HEK293 (cell line): ENCODE measurements around the gene PTDSS2.

Experiments used
- CTCF ChIA-PET: fragments of 350-600 bp; formaldehyde crosslinking; extraction: SDS; loops from one replicate; lab custom pipeline; 2021; ENCODE audit warnings: antibody characterized with exemption; lab: Yijun Ruan, JAX
- POLR2A ChIA-PET: fragments of 300-600 bp; formaldehyde crosslinking; extraction: SDS; loops from one replicate; lab custom pipeline; 2020; ENCODE audit warnings: antibody characterized with exemption, inconsistent platforms; lab: Yijun Ruan, JAX
- H3K27ac ChIP-seq: fragments of 200-500 bp; sonication (Bioruptor generic); 2 replicates; pipeline ENCODE4 v1.5.1; 2014; ENCODE audit warnings: low read depth, low read length, control low read depth, inconsistent platforms; ENCODE audit errors: extremely low read depth
- H3K36me3 ChIP-seq, 2 experiments: fragments of 200-500 bp in 1 of 2; sonication (Bioruptor generic) in 1 of 2; 1 replicate in 1 of 2; 2 replicates in 1 of 2; pipeline ENCODE4 v1.5.1; 2014 to 2017; ENCODE audit warnings: inconsistent platforms in 2 of 2, low read length in 2 of 2; ENCODE audit not compliant: control insufficient read depth in 2 of 2, insufficient read depth in 1 of 2
- H3K4me1 ChIP-seq: fragments of 200-500 bp; sonication (Bioruptor generic); 2 replicates; pipeline ENCODE4 v1.5.1; 2014; ENCODE audit warnings: mild to moderate bottlenecking, low read length, inconsistent platforms; ENCODE audit not compliant: control insufficient read depth, insufficient read depth
- H3K4me3 ChIP-seq: 2 replicates; pipeline ENCODE4 v1.5.1; 2011; ENCODE audit warnings: low read depth, mild to moderate bottlenecking, control low read depth, low read length, moderate library complexity
- H3K9me3 ChIP-seq: fragments of 200-500 bp; sonication (Bioruptor generic); 2 replicates; pipeline ENCODE4 v1.5.1; 2014; ENCODE audit warnings: low read depth, low read length, inconsistent platforms; ENCODE audit not compliant: control insufficient read depth, insufficient read depth
- GLIS2 ChIP-seq: fragments of 450-650 bp; formaldehyde crosslinking; IDR thresholded peaks from 2 replicates; pipeline ENCODE4 v1.5.1; 2016; ENCODE audit warnings: missing biosample characterization, missing genetic modification characterization
- KLF7 ChIP-seq: fragments of 450-650 bp; formaldehyde crosslinking; IDR thresholded peaks from 2 replicates; pipeline ENCODE4 v1.5.1; 2016; ENCODE audit warnings: missing biosample characterization, missing genetic modification characterization, borderline replicate concordance
- KLF8 ChIP-seq: fragments of 450-650 bp; formaldehyde crosslinking; IDR thresholded peaks from 2 replicates; pipeline ENCODE4 v1.5.1; 2016; ENCODE audit warnings: missing biosample characterization, missing genetic modification characterization
- MZF1 ChIP-seq: fragments of 450-650 bp; formaldehyde crosslinking; IDR thresholded peaks from 2 replicates; pipeline ENCODE4 v1.5.1; 2017; ENCODE audit warnings: missing biosample characterization, missing genetic modification characterization, borderline replicate concordance
- RBAK ChIP-seq: fragments of 450-650 bp; formaldehyde crosslinking; IDR thresholded peaks from 2 replicates; pipeline ENCODE4 v1.5.1; 2016; ENCODE audit warnings: missing biosample characterization, missing genetic modification characterization
- SP3 ChIP-seq: fragments of 450-650 bp; formaldehyde crosslinking; IDR thresholded peaks from 2 replicates; pipeline ENCODE4 v1.5.1; 2016; ENCODE audit warnings: missing biosample characterization, missing genetic modification characterization
- ZBTB7A ChIP-seq: fragments of 450-650 bp; formaldehyde crosslinking; IDR thresholded peaks from 2 replicates; pipeline ENCODE4 v1.5.1; 2016; ENCODE audit warnings: low read depth, missing biosample characterization, missing genetic modification characterization
- ZBTB8A ChIP-seq: fragments of 450-650 bp; formaldehyde crosslinking; IDR thresholded peaks from 2 replicates; pipeline ENCODE4 v1.5.1; 2016; ENCODE audit warnings: missing biosample characterization, missing genetic modification characterization
- ZFHX2 ChIP-seq: fragments of 450-650 bp; formaldehyde crosslinking; conservative IDR thresholded peaks from 2 replicates; pipeline ENCODE4 v1.5.1; 2016; ENCODE audit warnings: missing biosample characterization, missing genetic modification characterization
- ZNF239 ChIP-seq: fragments of 450-650 bp; formaldehyde crosslinking; IDR thresholded peaks from 2 replicates; pipeline ENCODE4 v1.5.1; 2016; ENCODE audit warnings: missing biosample characterization, missing genetic modification characterization
- ZNF266 ChIP-seq: fragments of 450-650 bp; formaldehyde crosslinking; IDR thresholded peaks from 2 replicates; pipeline ENCODE4 v1.5.1; 2016; ENCODE audit warnings: missing biosample characterization, missing genetic modification characterization, low read depth
- ZNF341 ChIP-seq: fragments of 450-650 bp; formaldehyde crosslinking; IDR thresholded peaks from 2 replicates; pipeline ENCODE4; 2016; ENCODE audit warnings: low read depth, missing biosample characterization, missing genetic modification characterization
- ZNF423 ChIP-seq: fragments of 450-650 bp; formaldehyde crosslinking; IDR thresholded peaks from 2 replicates; pipeline ENCODE4 v1.5.1; 2016; ENCODE audit warnings: missing biosample characterization, missing genetic modification characterization
- ZNF549 ChIP-seq: fragments of 450-650 bp; IDR thresholded peaks from 2 replicates; pipeline ENCODE4 v1.5.1; 2018; ENCODE audit warnings: missing biosample characterization, missing genetic modification characterization, mild to moderate bottlenecking, inconsistent platforms, moderate library complexity
- ZNF560 ChIP-seq: fragments of 450-650 bp; formaldehyde crosslinking; IDR thresholded peaks from 2 replicates; pipeline ENCODE4 v1.5.1; 2017; ENCODE audit warnings: missing biosample characterization, missing genetic modification characterization, borderline replicate concordance
- ZNF621 ChIP-seq: fragments of 450-650 bp; formaldehyde crosslinking; IDR thresholded peaks from 2 replicates; pipeline ENCODE4 v1.5.1; 2017; ENCODE audit warnings: missing biosample characterization, missing genetic modification characterization
- ZSCAN30 ChIP-seq: fragments of 450-650 bp; IDR thresholded peaks from 2 replicates; pipeline ENCODE4 v1.5.1; 2018; ENCODE audit warnings: missing biosample characterization, mild to moderate bottlenecking, missing genetic modification characterization, moderate library complexity
- TF ChIP-seq, protein P1 (sequence below): fragments of 450-650 bp; formaldehyde crosslinking; IDR thresholded peaks from 2 replicates; pipeline ENCODE4 v1.5.1; 2016; ENCODE audit warnings: missing biosample characterization, missing genetic modification characterization
- TF ChIP-seq, protein P2 (sequence below): fragments of 450-650 bp; formaldehyde crosslinking; IDR thresholded peaks from 2 replicates; pipeline ENCODE4 v1.5.1; 2016; ENCODE audit warnings: missing biosample characterization, missing genetic modification characterization
- TF ChIP-seq, protein P3 (sequence below): fragments of 450-650 bp; formaldehyde crosslinking; optimal IDR thresholded peaks from 2 replicates; pipeline ENCODE3; 2016; ENCODE audit warnings: missing biosample characterization, mild to moderate bottlenecking, missing genetic modification characterization
- TF ChIP-seq, protein P4 (sequence below): fragments of 450-650 bp; formaldehyde crosslinking; IDR thresholded peaks from 2 replicates; pipeline ENCODE4 v1.5.1; 2016; ENCODE audit warnings: missing biosample characterization, missing genetic modification characterization
- TF ChIP-seq, protein P5 (sequence below): fragments of 450-650 bp; formaldehyde crosslinking; IDR thresholded peaks from 2 replicates; pipeline ENCODE4 v1.5.1; 2016; ENCODE audit warnings: missing biosample characterization, missing genetic modification characterization
- TF ChIP-seq, protein P6 (sequence below): fragments of 450-650 bp; formaldehyde crosslinking; IDR thresholded peaks from 2 replicates; pipeline ENCODE4 v1.5.1; 2016; ENCODE audit warnings: missing biosample characterization, missing genetic modification characterization

Gene PTDSS2

DNA sequence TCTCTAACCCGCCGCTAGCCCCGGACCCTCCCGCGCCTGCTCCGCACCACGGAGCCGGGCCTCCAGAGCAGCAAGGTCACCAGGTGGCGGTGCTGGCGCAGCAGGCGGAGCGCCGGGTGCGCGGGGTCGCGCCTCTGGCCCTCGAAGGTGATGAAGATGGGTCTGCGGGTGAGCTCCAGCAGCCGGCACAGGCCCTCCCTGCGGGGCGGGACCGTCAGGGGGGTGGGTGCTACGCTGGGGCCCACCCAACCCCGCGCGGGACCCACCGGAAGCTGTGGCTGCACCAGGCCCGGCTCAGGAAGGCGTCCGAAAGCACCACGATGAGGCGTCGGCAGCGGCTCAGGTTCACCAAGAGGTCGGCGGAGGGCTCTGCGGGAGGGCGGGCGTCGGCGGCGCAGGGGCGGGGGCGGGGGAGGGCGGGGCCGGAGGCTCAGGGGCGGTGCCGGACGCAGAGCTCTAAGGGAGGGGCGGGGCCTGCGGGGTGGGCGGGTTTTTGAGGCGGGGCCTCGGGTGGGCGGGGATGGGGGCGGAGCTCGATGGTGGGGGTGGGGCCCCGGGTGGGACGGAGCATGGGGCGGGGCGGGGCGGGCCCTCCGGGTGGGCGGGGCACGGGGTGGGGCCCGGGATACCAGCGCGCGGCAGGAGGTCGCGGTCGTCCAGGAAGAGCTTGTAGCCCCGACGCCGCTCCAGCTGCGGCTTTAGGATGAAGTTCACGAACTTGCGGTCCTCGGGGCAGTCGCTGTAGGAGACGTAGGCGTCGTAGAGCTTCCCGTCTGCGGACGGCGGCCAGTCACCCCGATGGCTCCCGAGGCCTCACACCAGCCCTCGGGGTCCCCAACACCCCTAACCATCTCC, 43.1 kb upstream of the PTDSS2 start (continued):
- TF ChIP-seq, protein P1, sequence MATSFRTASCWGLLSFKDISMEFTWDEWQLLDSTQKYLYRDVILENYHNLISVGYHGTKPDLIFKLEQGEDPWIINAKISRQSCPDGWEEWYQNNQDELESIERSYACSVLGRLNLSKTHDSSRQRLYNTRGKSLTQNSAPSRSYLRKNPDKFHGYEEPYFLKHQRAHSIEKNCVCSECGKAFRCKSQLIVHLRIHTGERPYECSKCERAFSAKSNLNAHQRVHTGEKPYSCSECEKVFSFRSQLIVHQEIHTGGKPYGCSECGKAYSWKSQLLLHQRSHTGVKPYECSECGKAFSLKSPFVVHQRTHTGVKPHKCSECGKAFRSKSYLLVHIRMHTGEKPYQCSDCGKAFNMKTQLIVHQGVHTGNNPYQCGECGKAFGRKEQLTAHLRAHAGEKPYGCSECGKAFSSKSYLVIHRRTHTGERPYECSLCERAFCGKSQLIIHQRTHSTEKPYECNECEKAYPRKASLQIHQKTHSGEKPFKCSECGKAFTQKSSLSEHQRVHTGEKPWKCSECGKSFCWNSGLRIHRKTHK (tag by site-specific recombination) = no peak
- TF ChIP-seq ZNF266 (no peak), ZBTB8A (0 out of 2 replicates have a peak, but pooled peaks have one; percentile 25), ZBTB7A (0 out of 2 replicates have a peak, but pooled peaks have one; percentile 22), RBAK (tag by site-specific recombination) (no peak), ZNF341 (tag by site-specific recombination) (0 out of 2 replicates have a peak, but pooled peaks have one; percentile 16), ZNF239 (tag by site-specific recombination) (no peak), SP3 (peak; percentile 32; the same call in 1 of the 2 replicates), MZF1 (tag by site-specific recombination) (no peak), ZNF423 (tag by site-specific recombination) (no peak), ZNF549 (tag by site-specific recombination) (no peak), ZNF621 (tag by site-specific recombination) (no peak), KLF8 (tag by site-specific recombination) (0 out of 2 replicates have a peak, but pooled peaks have one; percentile 24), GLIS2 (tag by site-specific recombination) (peak; percentile 79)
- TF ChIP-seq, protein P2, sequence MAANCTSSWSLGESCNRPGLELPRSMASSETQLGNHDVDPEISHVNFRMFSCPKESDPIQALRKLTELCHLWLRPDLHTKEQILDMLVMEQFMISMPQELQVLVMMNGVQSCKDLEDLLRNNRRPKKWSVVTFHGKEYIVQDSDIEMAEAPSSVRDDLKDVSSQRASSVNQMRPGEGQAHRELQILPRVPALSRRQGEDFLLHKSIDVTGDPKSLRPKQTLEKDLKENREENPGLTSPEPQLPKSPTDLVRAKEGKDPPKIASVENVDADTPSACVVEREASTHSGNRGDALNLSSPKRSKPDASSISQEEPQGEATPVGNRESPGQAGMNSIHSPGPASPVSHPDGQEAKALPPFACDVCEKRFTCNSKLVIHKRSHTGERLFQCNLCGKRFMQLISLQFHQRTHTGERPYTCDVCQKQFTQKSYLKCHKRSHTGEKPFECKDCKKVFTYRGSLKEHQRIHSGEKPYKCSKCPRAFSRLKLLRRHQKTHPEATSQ (tag by site-specific recombination) = 0 out of 2 replicates have a peak, but pooled peaks have one; percentile 45
- TF ChIP-seq, protein P3, sequence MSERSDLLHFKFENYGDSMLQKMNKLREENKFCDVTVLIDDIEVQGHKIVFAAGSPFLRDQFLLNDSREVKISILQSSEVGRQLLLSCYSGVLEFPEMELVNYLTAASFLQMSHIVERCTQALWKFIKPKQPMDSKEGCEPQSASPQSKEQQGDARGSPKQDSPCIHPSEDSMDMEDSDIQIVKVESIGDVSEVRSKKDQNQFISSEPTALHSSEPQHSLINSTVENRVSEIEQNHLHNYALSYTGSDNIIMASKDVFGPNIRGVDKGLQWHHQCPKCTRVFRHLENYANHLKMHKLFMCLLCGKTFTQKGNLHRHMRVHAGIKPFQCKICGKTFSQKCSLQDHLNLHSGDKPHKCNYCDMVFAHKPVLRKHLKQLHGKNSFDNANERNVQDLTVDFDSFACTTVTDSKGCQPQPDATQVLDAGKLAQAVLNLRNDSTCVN (tag by site-specific recombination) = peak; percentile 20
- TF ChIP-seq, protein P4, sequence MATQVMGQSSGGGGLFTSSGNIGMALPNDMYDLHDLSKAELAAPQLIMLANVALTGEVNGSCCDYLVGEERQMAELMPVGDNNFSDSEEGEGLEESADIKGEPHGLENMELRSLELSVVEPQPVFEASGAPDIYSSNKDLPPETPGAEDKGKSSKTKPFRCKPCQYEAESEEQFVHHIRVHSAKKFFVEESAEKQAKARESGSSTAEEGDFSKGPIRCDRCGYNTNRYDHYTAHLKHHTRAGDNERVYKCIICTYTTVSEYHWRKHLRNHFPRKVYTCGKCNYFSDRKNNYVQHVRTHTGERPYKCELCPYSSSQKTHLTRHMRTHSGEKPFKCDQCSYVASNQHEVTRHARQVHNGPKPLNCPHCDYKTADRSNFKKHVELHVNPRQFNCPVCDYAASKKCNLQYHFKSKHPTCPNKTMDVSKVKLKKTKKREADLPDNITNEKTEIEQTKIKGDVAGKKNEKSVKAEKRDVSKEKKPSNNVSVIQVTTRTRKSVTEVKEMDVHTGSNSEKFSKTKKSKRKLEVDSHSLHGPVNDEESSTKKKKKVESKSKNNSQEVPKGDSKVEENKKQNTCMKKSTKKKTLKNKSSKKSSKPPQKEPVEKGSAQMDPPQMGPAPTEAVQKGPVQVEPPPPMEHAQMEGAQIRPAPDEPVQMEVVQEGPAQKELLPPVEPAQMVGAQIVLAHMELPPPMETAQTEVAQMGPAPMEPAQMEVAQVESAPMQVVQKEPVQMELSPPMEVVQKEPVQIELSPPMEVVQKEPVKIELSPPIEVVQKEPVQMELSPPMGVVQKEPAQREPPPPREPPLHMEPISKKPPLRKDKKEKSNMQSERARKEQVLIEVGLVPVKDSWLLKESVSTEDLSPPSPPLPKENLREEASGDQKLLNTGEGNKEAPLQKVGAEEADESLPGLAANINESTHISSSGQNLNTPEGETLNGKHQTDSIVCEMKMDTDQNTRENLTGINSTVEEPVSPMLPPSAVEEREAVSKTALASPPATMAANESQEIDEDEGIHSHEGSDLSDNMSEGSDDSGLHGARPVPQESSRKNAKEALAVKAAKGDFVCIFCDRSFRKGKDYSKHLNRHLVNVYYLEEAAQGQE (tag by site-specific recombination) = no peak

DNA sequence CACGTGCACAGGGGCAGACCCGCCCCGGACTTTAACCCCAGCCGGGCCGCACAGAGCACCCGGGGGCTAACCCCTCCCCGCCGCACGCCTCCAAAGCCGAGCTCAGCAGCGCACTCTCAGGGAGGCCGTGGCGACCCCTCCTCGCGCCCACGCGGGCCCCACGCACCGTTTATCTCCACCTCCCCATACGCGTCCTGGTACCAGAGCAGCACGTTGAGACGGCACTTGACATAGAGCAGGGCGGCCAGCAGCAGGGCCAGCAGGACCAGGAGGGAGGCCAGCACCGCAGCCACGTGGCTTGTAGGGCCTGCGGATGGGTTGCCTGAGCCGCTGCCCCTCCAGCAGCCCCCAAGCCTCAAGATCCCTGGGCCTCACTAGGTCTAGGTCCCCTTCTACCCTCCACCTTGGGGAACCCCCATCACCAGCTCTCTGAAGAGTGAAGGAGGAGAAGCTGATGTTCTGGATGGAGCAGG, 42.4 kb upstream of the PTDSS2 start:
- Histone ChIP-seq H3K9me3 (no peaks in the 10 kb centered on the region), H3K36me3 (peaks cover 0 to 18% of the 10 kb centered on the region in 2 experiments; a peak in 1 of 3 replicates), H3K4me3 (no peak overlapping the region), H3K27ac (no peak overlapping the region), H3K4me1 (no peaks in the 10 kb centered on the region)
- CTCF ChIA-PET = interaction anchor here (1.0 to 2.8 kb wide), 4 partner anchors 11 to 157 kb away, joined by 3 to 15 read pairs (median 6); partner anchors contain the start of gene PKP3
- POLR2A ChIA-PET = interaction anchor here (0.6 to 2.0 kb wide), 11 partner anchors 9 to 412 kb away, joined by 3 to 15 read pairs (median 4); partner anchors contain the start of genes BET1L, PTDSS2 and RIC8A
- TF ChIP-seq ZFHX2 (tag by site-specific recombination) (peak; percentile 20; the same call in 1 of the 2 replicates), GLIS2 (tag by site-specific recombination) (no peak), ZSCAN30 (tag by site-specific recombination) (no peak), ZNF560 (no peak), KLF7 (tag by site-specific recombination) (no peak), ZNF341 (tag by site-specific recombination) (0 out of 2 replicates have a peak, but pooled peaks have one; percentile 2)
- TF ChIP-seq, protein P5, sequence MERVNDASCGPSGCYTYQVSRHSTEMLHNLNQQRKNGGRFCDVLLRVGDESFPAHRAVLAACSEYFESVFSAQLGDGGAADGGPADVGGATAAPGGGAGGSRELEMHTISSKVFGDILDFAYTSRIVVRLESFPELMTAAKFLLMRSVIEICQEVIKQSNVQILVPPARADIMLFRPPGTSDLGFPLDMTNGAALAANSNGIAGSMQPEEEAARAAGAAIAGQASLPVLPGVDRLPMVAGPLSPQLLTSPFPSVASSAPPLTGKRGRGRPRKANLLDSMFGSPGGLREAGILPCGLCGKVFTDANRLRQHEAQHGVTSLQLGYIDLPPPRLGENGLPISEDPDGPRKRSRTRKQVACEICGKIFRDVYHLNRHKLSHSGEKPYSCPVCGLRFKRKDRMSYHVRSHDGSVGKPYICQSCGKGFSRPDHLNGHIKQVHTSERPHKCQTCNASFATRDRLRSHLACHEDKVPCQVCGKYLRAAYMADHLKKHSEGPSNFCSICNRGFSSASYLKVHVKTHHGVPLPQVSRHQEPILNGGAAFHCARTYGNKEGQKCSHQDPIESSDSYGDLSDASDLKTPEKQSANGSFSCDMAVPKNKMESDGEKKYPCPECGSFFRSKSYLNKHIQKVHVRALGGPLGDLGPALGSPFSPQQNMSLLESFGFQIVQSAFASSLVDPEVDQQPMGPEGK (tag by site-specific recombination) = 0 out of 2 replicates have a peak, but pooled peaks have one; percentile 15
- TF ChIP-seq, protein P6, sequence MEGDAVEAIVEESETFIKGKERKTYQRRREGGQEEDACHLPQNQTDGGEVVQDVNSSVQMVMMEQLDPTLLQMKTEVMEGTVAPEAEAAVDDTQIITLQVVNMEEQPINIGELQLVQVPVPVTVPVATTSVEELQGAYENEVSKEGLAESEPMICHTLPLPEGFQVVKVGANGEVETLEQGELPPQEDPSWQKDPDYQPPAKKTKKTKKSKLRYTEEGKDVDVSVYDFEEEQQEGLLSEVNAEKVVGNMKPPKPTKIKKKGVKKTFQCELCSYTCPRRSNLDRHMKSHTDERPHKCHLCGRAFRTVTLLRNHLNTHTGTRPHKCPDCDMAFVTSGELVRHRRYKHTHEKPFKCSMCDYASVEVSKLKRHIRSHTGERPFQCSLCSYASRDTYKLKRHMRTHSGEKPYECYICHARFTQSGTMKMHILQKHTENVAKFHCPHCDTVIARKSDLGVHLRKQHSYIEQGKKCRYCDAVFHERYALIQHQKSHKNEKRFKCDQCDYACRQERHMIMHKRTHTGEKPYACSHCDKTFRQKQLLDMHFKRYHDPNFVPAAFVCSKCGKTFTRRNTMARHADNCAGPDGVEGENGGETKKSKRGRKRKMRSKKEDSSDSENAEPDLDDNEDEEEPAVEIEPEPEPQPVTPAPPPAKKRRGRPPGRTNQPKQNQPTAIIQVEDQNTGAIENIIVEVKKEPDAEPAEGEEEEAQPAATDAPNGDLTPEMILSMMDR (tag by site-specific recombination) = no peak
